H1 (cell line): ENCODE results near the gene DIO3. TPM values are rescaled to one million over a fixed set of nuclear protein-coding genes. Genes with fewer than 3 reads are reported as not detected.

Source experiments
- CTCF ChIA-PET: fragments of 300-600 bp; sonication (Branson Sonifier 250); formaldehyde crosslinking; loops from one replicate; lab custom pipeline; 2021; ENCODE audit not compliant: partially characterized antibody; lab: Charles Lee
- POLR2A ChIA-PET: fragments of 300-600 bp; sonication (Branson Sonifier 250); formaldehyde crosslinking; loops from one replicate; lab custom pipeline; 2021; ENCODE audit warnings: inconsistent platforms; ENCODE audit not compliant: partially characterized antibody; lab: Charles Lee
- DNase-seq, 2 experiments: peaks; one replicate each; pipeline versions ENCODE4 v3.0.0 to v3.0.0-alpha.2; 2010 to 2022; ENCODE audit warnings: low spot score in 2 of 2, low read depth in 1 of 2, mixed read lengths in 1 of 2
- FAIRE-seq: peaks from 2 replicates; lab custom pipeline; 2011; peaks lifted over from hg19 to GRCh38; lab: Jason Lieb, UNC
- H2AFZ ChIP-seq: 2 replicates; pipeline ENCODE4 v1.8.1; 2012; ENCODE audit warnings: low read length, inconsistent platforms
- H2AK5ac ChIP-seq: 2 replicates; pipeline ENCODE4 v1.6.1; 2013; ENCODE audit warnings: low read depth, low read length
- H2BK120ac ChIP-seq: replicated peaks from 2 replicates; pipeline ENCODE3; 2013; ENCODE audit warnings: low read depth, low read length, inconsistent platforms
- H2BK12ac ChIP-seq: 2 replicates; pipeline ENCODE4 v1.6.1; 2013; ENCODE audit warnings: low read depth, low read length
- H2BK15ac ChIP-seq: 2 replicates; pipeline ENCODE4 v1.6.1; 2013; ENCODE audit warnings: low read length
- H2BK20ac ChIP-seq: 2 replicates; pipeline ENCODE4 v1.6.1; 2013; ENCODE audit warnings: low read length
- H2BK5ac ChIP-seq: 2 replicates; pipeline ENCODE4 v1.6.1; 2013; ENCODE audit warnings: low read depth, low read length
- H3K14ac ChIP-seq: 2 replicates; pipeline ENCODE4 v1.6.1; 2013; ENCODE audit warnings: inconsistent platforms; ENCODE audit not compliant: insufficient read length
- H3K18ac ChIP-seq: 2 replicates; pipeline ENCODE4 v1.6.1; 2013; ENCODE audit warnings: low read length; ENCODE audit errors: extremely low read depth
- H3K23ac ChIP-seq: 2 replicates; pipeline ENCODE4 v1.6.1; 2013; ENCODE audit warnings: inconsistent platforms; ENCODE audit not compliant: insufficient read length
- H3K23me2 ChIP-seq: 2 replicates; pipeline ENCODE4 v1.6.1; 2013; ENCODE audit warnings: low read depth, low read length
- H3K27ac ChIP-seq: 2 replicates; pipeline ENCODE4 v1.6.1; 2011; ENCODE audit warnings: low read depth, low read length, inconsistent platforms
- H3K27me3 ChIP-seq, 4 experiments: replicated peaks in 1 of 4; 1 replicate in 1 of 4; 2 replicates in 3 of 4; pipeline versions ENCODE4 v1.6.1 to v1.8.1; 2011 to 2013; ENCODE audit warnings: low read length in 3 of 4, mild to moderate bottlenecking in 3 of 4, inconsistent platforms in 2 of 4, mixed read lengths in 2 of 4, moderate library complexity in 1 of 4; ENCODE audit not compliant: control insufficient read depth in 3 of 4, insufficient read depth in 3 of 4; ENCODE audit errors: extremely low read depth in 1 of 4
- H3K36me3 ChIP-seq, 4 experiments: 2 replicates each; pipeline versions ENCODE4 v1.6.1 to v1.8.1; 2011 to 2013; ENCODE audit warnings: mild to moderate bottlenecking in 4 of 4, low read length in 3 of 4, moderate library complexity in 2 of 4, control low read depth in 1 of 4, inconsistent platforms in 1 of 4; ENCODE audit not compliant: insufficient read depth in 4 of 4, control insufficient read depth in 2 of 4
- H3K4ac ChIP-seq: replicated peaks from 2 replicates; pipeline ENCODE3; 2013; ENCODE audit warnings: low read length, low read depth, mixed read lengths, inconsistent platforms; ENCODE audit not compliant: insufficient read length
- H3K4me1 ChIP-seq, 4 experiments: replicated peaks in 1 of 4; 1 replicate in 1 of 4; 2 replicates in 3 of 4; pipeline versions ENCODE4 v1.6.1 to v1.8.1; 2011 to 2013; ENCODE audit warnings: low read length in 3 of 4, inconsistent platforms in 2 of 4, mixed read lengths in 1 of 4; ENCODE audit not compliant: insufficient read depth in 4 of 4, control insufficient read depth in 3 of 4
- H3K4me2 ChIP-seq, 2 experiments: 2 replicates each; pipeline versions ENCODE4 v1.6.1 to v1.8.1; 2011 to 2013; ENCODE audit warnings: low read depth in 2 of 2, low read length in 2 of 2, control low read depth in 1 of 2, inconsistent platforms in 1 of 2, mild to moderate bottlenecking in 1 of 2; ENCODE audit not compliant: insufficient read depth in 1 of 2
- H3K4me3 ChIP-seq, 4 experiments: fragments of 200-600, 300-600 bp in 1 of 4; sonication (generic), shearing (Covaris generic), sonication (Bioruptor Twin) in 1 of 4; 2 replicates each; pipeline versions ENCODE4 v1.5.1 to v1.8.1; 2011 to 2016; ENCODE audit warnings: low read length in 4 of 4, low read depth in 3 of 4, control low read depth in 2 of 4, inconsistent platforms in 2 of 4, mild to moderate bottlenecking in 2 of 4, mixed read lengths in 1 of 4, moderate library complexity in 1 of 4; ENCODE audit not compliant: insufficient read depth in 2 of 4; ENCODE audit errors: extremely low read depth in 1 of 4
- H3K56ac ChIP-seq: replicated peaks from 2 replicates; pipeline ENCODE3; 2013; ENCODE audit warnings: low read depth, mild to moderate bottlenecking, mixed read lengths, low read length, inconsistent platforms; ENCODE audit not compliant: insufficient read length
- H3K79me1 ChIP-seq: 2 replicates; pipeline ENCODE4 v1.6.1; 2013; ENCODE audit warnings: low read depth, low read length, control low read depth
- H3K79me2 ChIP-seq, 2 experiments: 2 replicates each; pipeline versions ENCODE4 v1.6.1 to v1.8.1; 2012 to 2013; ENCODE audit warnings: low read length in 2 of 2, mild to moderate bottlenecking in 2 of 2, inconsistent platforms in 1 of 2; ENCODE audit not compliant: insufficient read depth in 2 of 2, control insufficient read depth in 1 of 2
- H3K9ac ChIP-seq, 4 experiments: replicated peaks in 1 of 4; 1 replicate in 1 of 4; 2 replicates in 3 of 4; pipeline versions ENCODE4 v1.6.1 to v1.8.1; 2011 to 2013; ENCODE audit warnings: low read depth in 3 of 4, low read length in 3 of 4, control low read depth in 2 of 4, mild to moderate bottlenecking in 2 of 4, moderate library complexity in 2 of 4, inconsistent platforms in 1 of 4; ENCODE audit errors: extremely low read depth in 1 of 4
- H3K9me3 ChIP-seq, 2 experiments: 2 replicates each; pipeline versions ENCODE4 v1.6.1 to v1.8.1; 2012 to 2013; ENCODE audit warnings: mild to moderate bottlenecking in 2 of 2, moderate library complexity in 2 of 2, control low read depth in 1 of 2, inconsistent platforms in 1 of 2, low read depth in 1 of 2, low read length in 1 of 2, mixed read lengths in 1 of 2; ENCODE audit not compliant: insufficient read depth in 2 of 2
- H4K20me1 ChIP-seq, 2 experiments: replicated peaks in 1 of 2; 2 replicates each; pipeline versions ENCODE3 to v1.8.1; 2011 to 2013; ENCODE audit warnings: inconsistent platforms in 2 of 2, low read length in 2 of 2, mild to moderate bottlenecking in 1 of 2; ENCODE audit not compliant: insufficient read depth in 2 of 2, control insufficient read depth in 1 of 2
- H4K5ac ChIP-seq: 2 replicates; pipeline ENCODE4 v1.6.1; 2013; ENCODE audit warnings: low read length, low read depth, mixed read lengths, inconsistent platforms; ENCODE audit not compliant: insufficient read length
- H4K8ac ChIP-seq: 2 replicates; pipeline ENCODE4 v1.8.0; 2013; ENCODE audit warnings: mild to moderate bottlenecking, moderate library complexity, low read length, inconsistent platforms; ENCODE audit not compliant: insufficient read depth; ENCODE audit errors: extremely low read depth
- H4K91ac ChIP-seq: replicated peaks from 2 replicates; pipeline ENCODE3; 2013; ENCODE audit warnings: low read length, mixed read lengths, inconsistent platforms; ENCODE audit not compliant: insufficient read length
- CHD1 ChIP-seq: IDR thresholded peaks from 2 replicates; pipeline ENCODE4 v1.6.1; 2012; ENCODE audit warnings: low read depth, low read length, improper control_type of control experiment
- NANOG ChIP-seq: IDR thresholded peaks from 2 replicates; pipeline ENCODE4 v1.6.1; 2011; ENCODE audit warnings: low read length, low read depth, mild to moderate bottlenecking, inconsistent platforms; ENCODE audit not compliant: insufficient read depth, poor library complexity, severe bottlenecking
- SRF ChIP-seq: IDR thresholded peaks from 2 replicates; pipeline ENCODE4 v1.6.1; 2011; ENCODE audit warnings: mild to moderate bottlenecking, low read depth, low read length, moderate library complexity
- TAF7 ChIP-seq: optimal IDR thresholded peaks from 2 replicates; pipeline ENCODE3; 2011; ENCODE audit warnings: low read depth, mild to moderate bottlenecking, inconsistent platforms, low read length, moderate library complexity, borderline replicate concordance
- ZNF274 ChIP-seq: IDR thresholded peaks from 2 replicates; pipeline ENCODE4 v1.7.0; 2012; ENCODE audit warnings: low read length, borderline replicate concordance; ENCODE audit errors: extremely low read depth
- WGBS, 2 experiments: shearing (Covaris generic) in 1 of 2; methylation state at CpG; one replicate each; pipeline versions ENCODE4 v1.1.6 to v1.1.7; 2013 to 2015; ENCODE audit warnings: low lambda C conversion rate in 2 of 2, mixed read lengths in 2 of 2, inconsistent platforms in 1 of 2, low coverage in 1 of 2, missing lambda C conversion rate in 1 of 2; ENCODE audit not compliant: insufficient replicate concordance in 2 of 2, insufficient coverage in 1 of 2, insufficient read length in 1 of 2; ENCODE audit errors: extremely low coverage in 1 of 2, missing lambda C conversion rate in 1 of 2; 5-methylcytosine and 5-hydroxymethylcytosine counted together
- polyA plus RNA-seq, 7 experiments: library from polyadenylated mRNA; depleted of rRNA in 3 of 7; stranded (reverse) in 5 of 7; unstranded in 2 of 7; fragments of >200 nt in 5 of 7; fragments of 200-250 nt in 2 of 7; gene quantifications; 1 replicate in 5 of 7; 2 replicates in 1 of 7; 4 replicates in 1 of 7; pipeline versions ENCODE4 v1.2.1 to v1.2.3, GENCODE V29; 2011 to 2013; ENCODE audit warnings: missing spikeins in 2 of 7, mixed read lengths in 2 of 7
- total RNA-seq: library from RNA; stranded (reverse); fragmentation: NEBNext Ultra II Directional; extraction: Animal tissue kit (Norgen Biotek cat#: 25700); gene quantifications from 2 replicates; pipeline ENCODE4 v1.2.1, GENCODE V29; 2021

Gene DIO3
- total and polyA plus RNA-seq, 2 of the 8 experiments (the other 6 are each of a cell fraction or from before 2014, with no cell fraction given): 0.17 to 0.19 TPM

DNA sequence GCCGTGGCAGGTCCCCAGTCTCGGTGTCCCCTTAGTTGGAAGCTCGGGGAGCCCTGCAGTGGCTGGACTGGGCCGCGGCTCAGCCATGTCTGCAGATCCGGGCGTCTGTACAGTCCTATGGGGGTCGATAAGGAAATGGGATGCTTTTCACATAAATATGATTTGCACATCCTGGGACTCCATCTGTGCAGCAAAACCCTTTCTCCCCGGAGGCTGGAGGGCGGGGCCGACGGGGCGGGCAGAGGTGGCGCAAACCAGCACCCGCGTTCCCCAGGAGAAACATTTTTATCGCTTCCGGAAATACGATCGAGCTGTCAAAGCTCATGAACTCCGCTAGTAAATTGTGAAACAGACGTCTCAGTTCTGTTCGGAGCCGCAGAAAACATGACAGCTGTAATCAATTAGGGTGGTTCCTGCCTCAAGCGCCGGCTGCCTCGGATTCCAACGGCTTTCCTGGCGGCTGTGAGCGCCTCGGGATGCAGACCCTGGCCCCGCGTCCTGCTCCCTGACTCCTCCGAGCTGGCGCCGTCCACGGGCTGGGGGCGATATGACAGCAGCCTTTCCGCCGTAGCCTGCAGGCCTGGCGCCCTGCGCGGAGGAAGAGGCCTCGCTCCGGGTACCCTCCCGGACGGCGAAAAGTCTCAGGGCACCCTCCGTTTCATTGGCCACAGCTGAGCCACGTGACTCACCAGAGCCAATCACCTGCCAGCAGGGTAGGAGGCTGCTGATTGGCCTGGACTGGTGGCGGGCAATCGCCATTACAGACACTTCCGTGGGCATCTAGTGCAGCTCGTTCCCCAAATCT lies 23.0 kb downstream of the DIO3 start:
- H3K27ac ChIP-seq: no peak overlapping the region
- no peaks in the 10 kb centered on the region for H3K9me3 ChIP-seq
- no peak overlapping the region for H2BK12ac ChIP-seq
- TF ChIP-seq CHD1 (no peak), NANOG (no peak), TAF7 (no peak), ZNF274 (no peak), SRF (no peak)
- TF ChIP-seq, all 59 proteins: peak for 0
- Histone ChIP-seq H3K23me2 (no peaks in the 10 kb centered on the region), H4K5ac (no peak overlapping the region), H4K8ac (no peak overlapping the region), H3K18ac (no peak overlapping the region), H2AK5ac (no peak overlapping the region), H2BK20ac (no peak overlapping the region), H3K56ac (no peak overlapping the region), H2BK15ac (no peak overlapping the region), H3K4ac (no peak overlapping the region), H3K9ac (no peak overlapping the region), H2AFZ (0 out of 2 replicates have a peak overlapping the region, but pooled peaks have one; percentile 29), H2BK120ac (no peak overlapping the region), H3K23ac (no peak overlapping the region), H3K4me2 (no peak overlapping the region), H3K4me3 (no peak overlapping the region), H4K91ac (no peak overlapping the region), H2BK5ac (no peak overlapping the region), H3K36me3 (no peaks in the 10 kb centered on the region), H3K79me1 (no peaks in the 10 kb centered on the region), H3K14ac (no peak overlapping the region), H3K27me3 (no peaks in the 10 kb centered on the region), H3K4me1 (no peaks in the 10 kb centered on the region; a peak in 1 of 7 replicates), H4K20me1 (no peaks in the 10 kb centered on the region), H3K79me2 (no peaks in the 10 kb centered on the region)
- CTCF ChIA-PET: interaction anchor here (0.6 to 2.1 kb wide), 5 partner anchors 8 to 1197 kb away, joined by 3 to 6 read pairs (median 5); no protein-coding TSS in a partner anchor
- POLR2A ChIA-PET: no interaction called here
- DNase-seq: no peak
- no peak for FAIRE-seq
- WGBS, 2 experiments: 94% methylated on average over 50 of the region's 54 CpGs; no CpG with 5 or more reads in 1 of the 2 experiments
